Esophagus squamous epithelium (tissue), 5 donors: Measurements from ENCODE around the gene ICA1L. TPM values are rescaled to one million over a fixed set of nuclear protein-coding genes. Genes with fewer than 3 reads are reported as not detected.

Experiments used
- DNase-seq: peaks from one replicate; lab custom pipeline; 2025; lab: John Stamatoyannopoulos, UW
- H3K27ac ChIP-seq, 4 donors: fragments of 200-600 bp; sonication (generic); one replicate each; pipeline ENCODE4 v1.5.1; 2016 to 2019; ENCODE audit warnings: mild to moderate bottlenecking in 1 of 4
- H3K27me3 ChIP-seq, 4 donors: fragments of 200-600 bp; sonication (generic); 1 replicate in 3 of 4; 2 replicates in 1 of 4; pipeline versions ENCODE4 v1.5.1 to v1.6.0; 2017 to 2021; ENCODE audit warnings: antibody characterized with exemption in 1 of 4
- H3K36me3 ChIP-seq, 3 donors: fragments of 200-600 bp; sonication (generic); one replicate each; pipeline ENCODE4 v1.5.1; 2016 to 2019
- H3K4me1 ChIP-seq, 3 donors: fragments of 200-600 bp; sonication (generic); one replicate each; pipeline ENCODE4 v1.5.1; 2017 to 2019
- H3K4me3 ChIP-seq, 4 donors: fragments of 200-600 bp; sonication (generic); 1 replicate in 3 of 4; 2 replicates in 1 of 4; pipeline ENCODE4 v1.5.1; 2016 to 2019; ENCODE audit warnings: mild to moderate bottlenecking in 2 of 4, moderate library complexity in 1 of 4
- H3K9me3 ChIP-seq, 3 donors: fragments of 200-600 bp; sonication (generic); one replicate each; pipeline ENCODE4 v1.5.1; 2016 to 2019
- POLR2A ChIP-seq, 4 donors: fragments of 450-650 bp; IDR thresholded peaks; one replicate each; pipeline ENCODE4 v1.6.1; 2017; ENCODE audit warnings: antibody characterized with exemption in 4 of 4, mild to moderate bottlenecking in 4 of 4, moderate library complexity in 3 of 4
- WGBS, 2 donors: methylation state at CpG; one replicate each; pipeline ENCODE4 v1.1.5; 2018; 5-methylcytosine and 5-hydroxymethylcytosine counted together
- intact Hi-C: fragments of 100-400 bp; cut with DNase I; formaldehyde crosslinking; loops from one replicate; pipeline ENCODE4 v1.15.0; 2022
- total RNA-seq, 4 donors: library from RNA; depleted of rRNA; stranded (reverse); fragments of >200 nt; gene quantifications; one replicate each; pipeline ENCODE4 v1.1.0, GENCODE V29; 2016
- TF ChIP-seq, protein P1 (sequence below), 6 experiments: fragments of 450-650 bp in 4 of 6; fragments of 200-600 bp in 2 of 6; sonication (generic) in 2 of 6; IDR thresholded peaks; one replicate each; pipeline ENCODE4 v1.5.1; 2016 to 2019; ENCODE audit warnings: antibody characterized with exemption in 6 of 6, mild to moderate bottlenecking in 4 of 6, moderate library complexity in 4 of 6
- donor health status: DM: yes; HTN: yes; CAD: no.

The ICA1L gene
- total RNA-seq, 4 donors from 2014 or later = 0.53 to 8.0 (median 0.79) TPM

DNA sequence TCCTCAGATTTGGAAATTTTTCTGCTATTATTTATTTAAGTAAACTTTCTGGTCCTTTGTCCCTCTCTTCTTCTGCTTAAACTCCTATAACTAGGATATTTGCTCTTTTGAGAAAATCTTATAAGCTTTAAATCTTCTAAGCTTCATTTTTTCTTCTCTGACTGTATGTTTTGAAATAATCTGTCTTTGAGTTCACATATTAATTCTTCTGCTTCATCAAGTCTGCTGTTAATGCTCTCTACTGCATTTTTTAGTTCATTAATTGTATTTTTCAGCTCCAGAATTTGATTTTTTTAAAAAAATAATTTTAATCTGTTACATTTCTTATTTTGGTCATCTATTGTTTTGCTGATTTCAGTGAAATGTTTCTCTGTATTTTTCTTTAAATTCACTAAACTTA lies 28.9 kb downstream of the ICA1L start:
- TF ChIP-seq, protein P1, sequence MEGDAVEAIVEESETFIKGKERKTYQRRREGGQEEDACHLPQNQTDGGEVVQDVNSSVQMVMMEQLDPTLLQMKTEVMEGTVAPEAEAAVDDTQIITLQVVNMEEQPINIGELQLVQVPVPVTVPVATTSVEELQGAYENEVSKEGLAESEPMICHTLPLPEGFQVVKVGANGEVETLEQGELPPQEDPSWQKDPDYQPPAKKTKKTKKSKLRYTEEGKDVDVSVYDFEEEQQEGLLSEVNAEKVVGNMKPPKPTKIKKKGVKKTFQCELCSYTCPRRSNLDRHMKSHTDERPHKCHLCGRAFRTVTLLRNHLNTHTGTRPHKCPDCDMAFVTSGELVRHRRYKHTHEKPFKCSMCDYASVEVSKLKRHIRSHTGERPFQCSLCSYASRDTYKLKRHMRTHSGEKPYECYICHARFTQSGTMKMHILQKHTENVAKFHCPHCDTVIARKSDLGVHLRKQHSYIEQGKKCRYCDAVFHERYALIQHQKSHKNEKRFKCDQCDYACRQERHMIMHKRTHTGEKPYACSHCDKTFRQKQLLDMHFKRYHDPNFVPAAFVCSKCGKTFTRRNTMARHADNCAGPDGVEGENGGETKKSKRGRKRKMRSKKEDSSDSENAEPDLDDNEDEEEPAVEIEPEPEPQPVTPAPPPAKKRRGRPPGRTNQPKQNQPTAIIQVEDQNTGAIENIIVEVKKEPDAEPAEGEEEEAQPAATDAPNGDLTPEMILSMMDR (IDR thresholded peaks at IDR 0.05) = no peak
- no peak for TF ChIP-seq POLR2A (IDR thresholded peaks at IDR 0.05)
- no peaks in the 10 kb centered on the region for H3K4me1 ChIP-seq
- no peaks in the 10 kb centered on the region for H3K27me3 ChIP-seq
- intact Hi-C loops = no loop called here
- H3K9me3 ChIP-seq = peaks cover 0 to 7% (median 0%) of the 10 kb centered on the region in 3 donors
- no peaks in the 10 kb centered on the region for H3K36me3 ChIP-seq
- H3K4me3 ChIP-seq = no peak overlapping the region
- no peak for DNase-seq
- H3K27ac ChIP-seq = no peak overlapping the region

DNA sequence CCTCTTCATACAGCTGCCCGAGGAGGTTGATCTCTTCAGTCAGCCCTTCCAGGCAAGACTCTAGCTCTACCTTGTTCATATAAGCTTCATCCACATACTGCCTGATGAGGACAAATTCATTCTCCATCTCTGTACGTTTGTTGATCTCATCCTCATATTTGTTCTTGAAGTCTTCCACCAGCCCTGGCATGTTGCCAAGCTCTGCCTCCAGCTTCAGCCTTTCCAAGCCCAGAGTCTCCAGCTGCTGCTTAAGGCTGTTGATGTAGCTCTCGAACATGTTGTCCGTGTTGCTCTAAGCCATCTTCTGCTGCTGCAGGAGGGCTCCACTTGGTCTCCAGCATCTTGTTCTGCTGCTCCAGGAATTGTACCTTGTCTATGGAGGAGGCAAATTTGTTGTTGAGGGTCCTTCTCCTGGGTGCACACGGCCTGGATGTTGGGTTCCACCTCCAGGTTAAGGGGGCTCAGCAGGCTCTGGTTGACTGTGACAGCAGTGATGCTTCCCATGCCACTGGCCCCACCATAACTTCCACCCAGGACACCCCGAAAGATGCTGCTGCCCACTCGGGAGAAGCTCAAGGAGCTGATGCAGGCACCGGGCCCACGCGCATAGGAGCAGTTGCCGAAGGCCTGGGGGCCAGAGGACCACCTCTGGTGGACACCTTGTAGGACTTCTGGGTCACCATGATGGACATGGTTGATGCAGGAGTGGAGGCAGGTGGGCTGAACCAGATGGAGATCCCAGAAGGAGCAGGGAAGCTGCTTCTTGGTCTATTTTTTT lies 30.3 kb downstream of the ICA1L start:
- intact Hi-C loops = no loop called here
- no peaks in the 10 kb centered on the region for H3K4me1 ChIP-seq
- DNase-seq = no peak
- peaks cover 0 to 7% (median 0%) of the 10 kb centered on the region in 3 donors for H3K9me3 ChIP-seq
- WGBS, 2 donors = 81 to 83% methylated on average over 5 to 6 of the region's 11 CpGs
- TF ChIP-seq, protein P1 (IDR thresholded peaks at IDR 0.05) = no peak
- TF ChIP-seq POLR2A (IDR thresholded peaks at IDR 0.05) = no peak
- H3K27ac ChIP-seq = no peak overlapping the region
- H3K36me3 ChIP-seq = no peaks in the 10 kb centered on the region
- H3K4me3 ChIP-seq = no peak overlapping the region
- no peaks in the 10 kb centered on the region for H3K27me3 ChIP-seq

DNA sequence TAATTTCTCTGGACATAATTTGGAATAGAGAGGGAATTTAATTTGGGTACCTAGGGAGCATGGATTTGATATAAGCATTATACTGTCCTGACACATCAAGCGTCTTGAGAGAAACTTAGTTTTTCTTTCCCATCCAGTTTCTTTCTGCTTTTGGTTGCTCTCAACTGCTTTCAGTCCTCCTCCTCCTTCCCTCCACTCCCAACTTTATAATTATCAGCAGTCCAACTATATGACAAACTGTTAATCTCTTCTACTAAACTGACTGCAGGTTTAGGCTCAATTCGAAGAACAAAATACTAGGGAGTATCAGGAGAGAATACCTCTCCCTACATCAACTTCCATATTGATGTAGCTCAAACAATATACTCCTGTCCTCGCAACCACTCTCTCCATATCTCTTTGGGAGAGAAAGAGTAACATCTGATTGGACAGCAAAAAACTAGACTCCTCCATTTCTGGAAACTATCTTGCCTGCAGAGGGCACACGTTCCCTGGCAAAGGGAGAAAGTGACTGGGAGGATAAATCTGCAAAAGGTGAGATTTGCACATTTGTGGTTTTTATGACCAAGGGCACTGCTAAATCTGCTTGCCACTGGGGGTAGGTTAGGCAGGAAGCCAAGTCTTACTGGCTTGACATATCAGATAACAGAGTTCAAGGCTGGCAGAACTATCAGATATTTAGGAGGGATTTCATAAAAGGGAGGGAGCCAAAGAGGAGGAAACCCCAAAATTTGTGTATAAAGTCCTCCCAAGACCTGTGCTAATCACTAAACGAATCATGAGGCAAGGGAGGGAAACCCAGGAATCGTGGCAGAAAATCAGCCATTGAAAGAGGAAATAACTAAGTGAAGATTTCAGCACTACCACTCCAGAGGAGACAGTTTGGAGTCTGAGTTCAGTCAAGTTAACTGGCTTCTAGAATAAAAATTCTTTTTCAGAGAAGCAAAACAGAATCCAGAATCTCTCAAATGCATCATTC lies 40.0 kb downstream of the ICA1L start:
- no peaks in the 10 kb centered on the region for H3K36me3 ChIP-seq
- 22 to 24% methylated on average over 5 to 6 of the region's 6 CpGs for WGBS, 2 donors

DNA sequence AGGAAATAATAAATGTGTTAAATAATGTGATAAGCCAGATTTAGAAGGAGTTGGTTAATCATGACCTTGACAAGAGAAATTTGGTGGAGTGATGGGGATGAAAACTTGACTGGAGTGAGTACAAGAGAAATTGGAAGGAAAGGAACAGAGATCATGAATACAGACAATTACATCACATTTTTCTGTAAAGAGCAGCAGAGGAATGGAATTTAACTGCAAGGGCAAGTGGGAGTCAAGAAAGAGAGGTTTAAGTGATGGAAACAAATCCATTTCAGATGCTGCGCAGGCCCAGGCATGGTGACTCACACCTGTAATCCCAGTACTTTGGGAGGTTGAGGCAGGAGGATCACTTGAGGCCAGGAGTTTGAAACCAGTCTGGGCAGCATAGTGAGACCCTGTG lies 46.7 kb downstream of the ICA1L start:
- TF ChIP-seq POLR2A (IDR thresholded peaks at IDR 0.05) = no peak
- TF ChIP-seq, protein P1 (IDR thresholded peaks at IDR 0.05) = no peak
- intact Hi-C loops = no loop called here
- H3K9me3 ChIP-seq = no peaks in the 10 kb centered on the region
- no peaks in the 10 kb centered on the region for H3K4me1 ChIP-seq
- no peak overlapping the region for H3K4me3 ChIP-seq
- no peaks in the 10 kb centered on the region for H3K27me3 ChIP-seq
- WGBS, 2 donors = 88 to 100% methylated on average over 1 of the region's 1 CpG
- no peak overlapping the region for H3K27ac ChIP-seq
- no peaks in the 10 kb centered on the region for H3K36me3 ChIP-seq
- no peak for DNase-seq

More for the DNA sequence above, 40.0 kb downstream of the ICA1L start:
- Histone ChIP-seq H3K27ac (no peak overlapping the region), H3K9me3 (no peaks in the 10 kb centered on the region), H3K4me3 (no peak overlapping the region), H3K4me1 (peaks cover 0 to 5% (median 0%) of the 10 kb centered on the region in 3 donors), H3K27me3 (no peaks in the 10 kb centered on the region)
- TF ChIP-seq, protein P1 (IDR thresholded peaks at IDR 0.05) = peak in 4 of 6 experiments; percentile 36 to 65 (median 42)
- no peak for TF ChIP-seq POLR2A (IDR thresholded peaks at IDR 0.05)
- intact Hi-C loops = no loop called here
- DNase-seq = no peak
